22Rv1 (cell line): ENCODE results near the gene PCAT6.
A peak's percentile ranks its signal among the peaks of the same experiment; 100 is the strongest.

Experiments used
- H3K27ac ChIP-seq: fragments of 450-650 bp; 2 replicates; pipeline ENCODE4 v1.5.1; 2017
- ZFX ChIP-seq: fragments of 450-650 bp; IDR thresholded peaks from 2 replicates; pipeline ENCODE4 v1.6.1; 2017; ENCODE audit warnings: antibody characterized with exemption, borderline replicate concordance
- TF ChIP-seq, protein P1 (sequence below): fragments of 450-650 bp; IDR thresholded peaks from 2 replicates; pipeline ENCODE4 v1.5.1; 2017; ENCODE audit warnings: mild to moderate bottlenecking

The PCAT6 gene

DNA sequence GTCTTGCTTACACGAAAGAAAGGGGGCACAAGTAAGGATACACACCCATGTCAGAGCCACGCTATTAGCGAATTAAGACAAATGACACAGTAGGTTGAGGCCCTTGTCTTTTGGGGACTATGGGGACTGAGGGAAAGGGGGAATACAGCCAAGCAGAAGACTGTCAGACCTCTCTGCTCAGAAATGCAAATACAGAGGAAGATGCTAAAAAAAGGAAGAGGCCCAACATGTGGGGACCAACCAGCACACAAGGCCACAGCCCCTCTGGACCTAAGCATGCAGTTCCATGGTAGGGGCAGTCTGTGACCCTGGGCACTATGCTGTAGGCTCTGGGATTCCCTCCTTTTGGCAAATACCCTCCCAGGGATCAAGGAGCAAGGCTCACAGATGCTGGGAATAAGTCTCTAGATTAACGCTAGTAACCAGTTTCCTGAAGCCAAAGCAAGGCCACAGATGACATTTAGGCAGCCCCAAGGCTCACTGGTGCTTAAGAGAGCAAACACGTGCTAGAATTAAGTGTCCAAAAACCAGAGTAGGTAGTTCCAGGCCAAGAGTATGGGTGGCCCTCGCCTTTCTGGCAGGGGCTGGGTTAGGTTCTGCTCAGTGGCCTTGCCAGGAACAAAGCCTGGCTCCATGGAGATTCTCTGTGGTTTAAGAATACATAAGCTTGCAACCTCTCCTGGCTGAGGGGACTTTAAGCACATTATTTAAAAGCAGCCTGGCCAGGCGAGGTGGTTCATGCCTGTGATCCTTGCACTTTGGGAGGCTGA, 40.0 kb downstream of the PCAT6 start:
- H3K27ac ChIP-seq, result no peak overlapping the region
- TF ChIP-seq, protein P1, sequence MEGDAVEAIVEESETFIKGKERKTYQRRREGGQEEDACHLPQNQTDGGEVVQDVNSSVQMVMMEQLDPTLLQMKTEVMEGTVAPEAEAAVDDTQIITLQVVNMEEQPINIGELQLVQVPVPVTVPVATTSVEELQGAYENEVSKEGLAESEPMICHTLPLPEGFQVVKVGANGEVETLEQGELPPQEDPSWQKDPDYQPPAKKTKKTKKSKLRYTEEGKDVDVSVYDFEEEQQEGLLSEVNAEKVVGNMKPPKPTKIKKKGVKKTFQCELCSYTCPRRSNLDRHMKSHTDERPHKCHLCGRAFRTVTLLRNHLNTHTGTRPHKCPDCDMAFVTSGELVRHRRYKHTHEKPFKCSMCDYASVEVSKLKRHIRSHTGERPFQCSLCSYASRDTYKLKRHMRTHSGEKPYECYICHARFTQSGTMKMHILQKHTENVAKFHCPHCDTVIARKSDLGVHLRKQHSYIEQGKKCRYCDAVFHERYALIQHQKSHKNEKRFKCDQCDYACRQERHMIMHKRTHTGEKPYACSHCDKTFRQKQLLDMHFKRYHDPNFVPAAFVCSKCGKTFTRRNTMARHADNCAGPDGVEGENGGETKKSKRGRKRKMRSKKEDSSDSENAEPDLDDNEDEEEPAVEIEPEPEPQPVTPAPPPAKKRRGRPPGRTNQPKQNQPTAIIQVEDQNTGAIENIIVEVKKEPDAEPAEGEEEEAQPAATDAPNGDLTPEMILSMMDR, result no peak
- TF ChIP-seq ZFX, result no peak

DNA sequence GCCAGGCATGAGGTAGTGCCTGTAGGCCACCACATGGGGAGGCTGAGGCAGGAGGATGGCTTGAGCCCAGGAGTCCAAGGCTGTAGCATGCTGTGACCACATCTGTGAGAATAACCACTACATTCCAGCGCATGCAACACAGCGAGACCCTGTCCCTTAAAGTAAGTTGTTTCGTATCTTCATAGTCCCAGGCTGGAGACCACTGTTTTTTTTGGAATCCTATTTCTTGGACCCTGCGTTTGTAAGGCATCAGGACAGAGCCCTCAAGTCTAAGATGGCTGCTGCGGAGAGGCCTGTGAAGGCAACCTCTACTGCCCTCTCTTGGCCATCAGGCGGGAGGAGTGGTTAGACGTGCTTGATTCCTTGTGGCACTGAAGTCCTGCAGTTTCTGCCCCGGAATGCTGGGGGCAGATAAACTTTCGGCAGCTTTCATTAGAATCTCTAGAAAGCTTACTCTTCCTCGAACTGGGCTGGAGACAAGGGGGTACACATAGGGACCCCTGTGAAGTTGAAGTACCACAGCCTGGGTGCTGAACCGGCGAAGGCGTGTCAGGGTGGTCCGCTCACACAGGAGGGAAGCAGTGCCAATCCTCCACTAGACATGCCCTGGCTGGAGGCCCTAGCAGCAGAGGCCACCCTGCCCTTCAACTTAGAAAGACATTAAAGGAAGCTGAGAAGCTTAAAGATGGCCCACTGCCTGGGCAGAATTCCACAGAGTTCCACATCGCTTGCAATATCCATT, 41.6 kb downstream of the PCAT6 start:
- no peak overlapping the region for H3K27ac ChIP-seq
- TF ChIP-seq, protein P1, result peak; percentile 85
- no peak for TF ChIP-seq ZFX

DNA sequence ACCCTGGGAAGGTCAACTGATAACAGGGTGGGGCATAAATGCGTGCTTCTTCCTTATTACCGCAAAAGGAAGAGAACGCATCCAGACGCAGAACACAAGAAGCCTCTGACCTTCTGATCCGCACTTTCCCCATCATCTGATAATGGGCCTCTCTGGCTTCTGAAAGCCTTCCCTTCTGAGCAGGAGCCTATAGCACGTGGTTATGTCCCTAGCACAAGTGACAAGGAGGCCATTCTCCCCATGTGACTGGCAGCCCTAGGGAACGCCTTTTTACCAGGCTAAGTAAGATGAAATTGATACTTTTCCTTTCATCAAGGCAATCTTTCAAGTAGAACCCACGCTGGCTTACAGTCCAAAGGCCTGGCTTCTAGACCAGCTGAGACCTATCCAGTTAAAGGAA, 44.0 kb downstream of the PCAT6 start:
- TF ChIP-seq ZFX, result no peak
- TF ChIP-seq, protein P1, result no peak
- H3K27ac ChIP-seq, result no peak overlapping the region

DNA sequence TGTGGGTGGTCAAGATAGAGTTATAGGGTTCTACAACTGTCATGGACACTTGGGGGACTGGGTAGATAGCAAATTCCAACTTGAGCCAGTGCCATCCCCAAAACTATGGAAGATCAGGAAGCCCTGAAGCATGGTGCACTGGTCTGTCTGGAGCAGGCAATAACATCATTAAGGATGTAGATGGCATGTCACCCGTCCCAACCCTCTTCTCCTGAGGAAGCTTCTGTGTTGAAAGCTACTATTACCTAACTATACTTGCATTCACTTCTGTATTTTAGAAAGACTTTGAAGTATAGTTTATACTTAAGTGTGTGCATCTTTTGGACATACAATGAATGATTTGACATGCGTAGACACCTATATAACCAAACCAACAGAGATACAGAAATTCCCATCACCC, 45.3 kb downstream of the PCAT6 start:
- H3K27ac ChIP-seq, result no peak overlapping the region
- TF ChIP-seq ZFX, result no peak
- TF ChIP-seq, protein P1, result no peak

DNA sequence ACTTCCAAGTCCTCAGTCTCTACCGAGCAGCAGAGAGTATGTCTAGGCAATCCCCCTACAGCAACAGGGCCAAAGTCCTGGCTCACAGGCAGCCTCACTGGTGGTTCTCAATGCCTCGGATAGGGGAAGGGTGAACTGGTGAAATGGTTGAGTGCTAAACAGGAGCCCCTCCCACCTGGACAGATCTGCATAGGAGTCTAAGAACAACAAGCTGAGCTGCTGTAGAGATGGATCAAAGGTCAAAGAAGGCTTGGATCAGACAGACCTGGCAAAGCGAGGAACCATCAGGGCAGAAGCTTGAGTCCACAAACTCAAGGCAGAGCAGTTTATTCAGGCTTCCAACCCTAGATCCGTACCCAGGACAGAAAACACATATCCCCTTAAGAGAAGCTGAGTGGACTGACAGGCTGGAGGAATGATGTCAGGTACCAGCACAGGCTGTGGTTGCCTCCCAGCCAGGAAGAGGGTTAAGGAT, 46.4 kb downstream of the PCAT6 start:
- TF ChIP-seq, protein P1, result no peak
- no peak for TF ChIP-seq ZFX
- no peak overlapping the region for H3K27ac ChIP-seq

DNA sequence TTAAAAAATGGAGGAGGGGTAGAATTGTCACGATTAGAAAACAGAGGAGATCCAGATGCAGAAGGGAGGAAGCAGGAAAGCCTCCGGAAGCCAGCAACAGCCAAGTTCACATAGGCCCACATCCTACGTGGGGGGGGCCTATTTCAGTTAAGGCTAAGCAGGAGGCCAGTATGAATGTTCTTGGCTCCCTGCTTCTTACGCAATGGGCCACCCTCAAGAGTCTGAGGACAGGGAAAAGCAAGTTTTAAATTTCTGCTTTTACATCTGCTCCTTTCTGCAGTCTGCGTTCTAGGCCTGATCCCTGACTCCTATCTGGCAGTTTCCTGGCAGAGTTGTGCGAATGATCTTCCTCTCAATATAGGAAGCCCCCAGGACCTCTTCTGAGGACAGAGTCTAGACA, 47.6 kb downstream of the PCAT6 start:
- no peak overlapping the region for H3K27ac ChIP-seq
- TF ChIP-seq, protein P1, result no peak
- TF ChIP-seq ZFX, result no peak

DNA sequence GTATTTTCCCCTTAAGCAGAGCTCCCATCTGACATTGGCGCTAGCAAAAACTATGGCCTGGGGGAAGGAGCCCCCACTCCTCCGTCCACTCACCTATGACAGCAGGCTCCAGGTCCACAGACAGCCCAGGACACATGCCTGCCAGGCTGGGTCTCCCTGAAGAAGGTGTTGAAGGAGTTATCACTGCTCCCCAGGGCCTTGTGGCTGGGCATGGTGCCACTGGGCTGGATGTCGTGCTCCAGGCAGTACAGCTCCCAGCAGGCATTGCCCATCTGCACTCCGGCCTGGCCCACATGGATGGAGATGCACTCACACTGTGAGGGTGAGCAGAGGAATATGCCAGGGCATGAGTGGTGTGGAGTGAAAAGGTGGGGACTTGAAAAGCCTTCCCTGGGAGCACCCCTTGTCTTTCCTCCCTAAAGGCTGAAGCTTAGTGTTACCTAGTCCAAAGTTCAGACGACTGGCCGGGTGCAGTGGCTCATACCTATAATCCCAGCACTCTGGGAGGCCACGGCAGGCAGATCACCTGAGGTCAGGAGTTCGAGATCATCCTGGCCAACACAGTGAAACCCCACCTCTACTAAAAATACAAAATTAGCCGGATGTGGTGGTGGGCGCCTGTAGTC, 48.1 kb downstream of the PCAT6 start:
- TF ChIP-seq, protein P1, result no peak
- TF ChIP-seq ZFX, result no peak
- no peak overlapping the region for H3K27ac ChIP-seq
